ENCODE results near the gene PUS10. TPM values are rescaled to one million over a fixed set of nuclear protein-coding genes. Genes with fewer than 3 reads are reported as not detected.

PUS10 gene
- total RNA-seq, 1 experiment from 2014 or later = 5.6 TPM

- H3K36me3 ChIP-seq (ENCODE audit: control insufficient read depth in 1 of 2, insufficient read depth in 2 of 2, low read length in 2 of 2) = peaks cover 10 to 15% of the 10 kb centered on the region in 2 experiments; a peak in 3 of 4 replicates
- RAD21 ChIA-PET (ENCODE audit: low non-redundant PET in 1 of 2, low total read pairs in 2 of 2, uncharacterized antibody in 2 of 2, unreplicated experiment in 2 of 2) = no interaction called here
- no peak for TF ChIP-seq ZBTB33 (IDR thresholded peaks at IDR 0.05; ENCODE audit: extremely low read depth, insufficient replicate concordance, low read length)
- TF ChIP-seq CEBPB (IDR thresholded peaks at IDR 0.05; ENCODE audit: low read depth) = no peak
- TF ChIP-seq SIN3A (IDR thresholded peaks at IDR 0.05; ENCODE audit: low read depth) = no peak
- TF ChIP-seq FOSL1 (IDR thresholded peaks at IDR 0.05; ENCODE audit: low read depth) = no peak
- no peak for TF ChIP-seq EZH2phosphoT487 (IDR thresholded peaks at IDR 0.05; ENCODE audit: borderline replicate concordance)
- TF ChIP-seq RAD21 (IDR thresholded peaks at IDR 0.05; ENCODE audit: low read depth) = no peak
- no peak for TF ChIP-seq ATF3 (IDR thresholded peaks at IDR 0.05)
- no peak for TF ChIP-seq EZH2 (IDR thresholded peaks at IDR 0.05)
- TF ChIP-seq YY1 (IDR thresholded peaks at IDR 0.05; ENCODE audit: extremely low read depth, insufficient replicate concordance, low read depth, low read length) = no peak
- no peak for TF ChIP-seq JUND (IDR thresholded peaks at IDR 0.05)
These were observed 26.6 kb upstream of the PUS10 start for GRCh38 chr2:61044636-61045035.

More at GRCh38 chr2:61044636-61045035, 26.6 kb upstream of the PUS10 start:
- Histone ChIP-seq H3K9ac (ENCODE audit: low read length) (no peak overlapping the region), H3K4me2 (ENCODE audit: low read length) (no peak overlapping the region), H4K20me1 (ENCODE audit: insufficient read depth) (no peaks in the 10 kb centered on the region), H3K9me3 (ENCODE audit: control insufficient read depth in 1 of 2, insufficient read depth in 1 of 2, low read depth in 1 of 2, low read length in 2 of 2) (no peaks in the 10 kb centered on the region), H3K79me2 (ENCODE audit: insufficient read depth, low read length) (no peaks in the 10 kb centered on the region), H3K4me3 (replicated peaks in 1 of 2; ENCODE audit: low read depth in 1 of 2, low read length in 2 of 2) (no peak overlapping the region), H3K27me3 (ENCODE audit: insufficient read depth, low read length) (no peaks in the 10 kb centered on the region), H2AFZ (ENCODE audit: low read depth, low read length, poor library complexity, severe bottlenecking) (no peak overlapping the region), H3K4me1 (ENCODE audit: control insufficient read depth in 1 of 2, insufficient read depth in 2 of 2, low read length in 2 of 2) (no peaks in the 10 kb centered on the region), H3K9me2 (ENCODE audit: insufficient read depth) (no peaks in the 10 kb centered on the region), H3K27ac (ENCODE audit: low read depth, low read length) (no peak overlapping the region)
- ATAC-seq (no peak), DNase-seq (ENCODE audit: low read depth, low spot score) (no peak)
- POLR2A ChIA-PET = no interaction called here
- CTCF ChIA-PET = no interaction called here
- no TSS peak for BruUV-seq (replicated peaks)
- intact Hi-C loops (cut with micrococcal nuclease) = no loop called here

Data from HCT116 (cell line).